NCI-H1417 (cell line): Measurements from ENCODE around the gene SLC12A6.

ENCODE experiments used
- DNase-seq, 3 experiments: peaks; one replicate each; lab custom pipeline; 2025; lab: John Stamatoyannopoulos, UW

The SLC12A6 gene

GRCh38 chr15:34259566-34259965 is 78.0 kb downstream of the SLC12A6 start:
- DNase-seq = no peak

DNA sequence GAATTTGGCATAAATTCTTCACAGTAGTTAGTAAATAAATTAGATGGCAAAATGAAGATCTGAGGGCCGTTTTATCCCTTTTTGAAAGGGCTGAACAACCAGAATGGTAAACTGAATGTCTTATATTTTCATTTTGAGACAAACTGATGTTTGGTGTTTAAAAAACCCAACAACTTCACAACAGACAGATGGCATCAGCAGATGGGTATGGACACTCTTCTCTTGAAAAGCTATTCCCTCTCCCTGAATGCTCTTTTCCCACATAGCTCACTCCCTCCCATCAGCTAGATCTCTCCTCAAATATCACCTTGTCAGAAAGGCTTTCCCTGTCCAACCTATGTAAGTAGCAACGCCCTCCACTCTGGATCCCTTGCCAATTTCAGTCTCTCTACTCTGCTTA is 79.4 kb downstream of the SLC12A6 start:
- no peak for DNase-seq

GRCh38 chr15:34252545-34252944 is 85.0 kb downstream of the SLC12A6 start:
- no peak for DNase-seq

DNA sequence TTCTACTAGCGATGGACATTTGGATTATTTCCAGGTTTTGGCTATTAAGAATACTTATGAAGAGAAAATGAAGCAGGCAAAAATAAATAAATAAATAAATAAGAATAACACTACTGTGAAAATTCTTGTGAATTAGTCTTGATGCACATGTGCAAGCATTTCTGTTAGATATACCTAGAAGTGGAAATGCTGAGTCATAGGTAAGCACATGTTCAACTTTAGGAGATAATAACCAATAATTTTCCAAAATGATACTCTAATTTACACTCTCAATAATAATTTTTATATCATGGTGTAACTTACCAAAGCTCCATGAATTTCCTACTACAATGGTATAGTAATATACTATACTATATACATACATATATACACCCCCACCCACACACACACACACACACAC is 89.4 kb downstream of the SLC12A6 start:
- DNase-seq = no peak

- DNase-seq = no peak
Measured at GRCh38 chr15:34246276-34246976, 91.2 kb downstream of the SLC12A6 start.

GRCh38 chr15:34243226-34243625 is 94.4 kb downstream of the SLC12A6 start:
- no peak for DNase-seq

- no peak for DNase-seq
Measured at GRCh38 chr15:34242331-34242710, 95.3 kb downstream of the SLC12A6 start.

DNA sequence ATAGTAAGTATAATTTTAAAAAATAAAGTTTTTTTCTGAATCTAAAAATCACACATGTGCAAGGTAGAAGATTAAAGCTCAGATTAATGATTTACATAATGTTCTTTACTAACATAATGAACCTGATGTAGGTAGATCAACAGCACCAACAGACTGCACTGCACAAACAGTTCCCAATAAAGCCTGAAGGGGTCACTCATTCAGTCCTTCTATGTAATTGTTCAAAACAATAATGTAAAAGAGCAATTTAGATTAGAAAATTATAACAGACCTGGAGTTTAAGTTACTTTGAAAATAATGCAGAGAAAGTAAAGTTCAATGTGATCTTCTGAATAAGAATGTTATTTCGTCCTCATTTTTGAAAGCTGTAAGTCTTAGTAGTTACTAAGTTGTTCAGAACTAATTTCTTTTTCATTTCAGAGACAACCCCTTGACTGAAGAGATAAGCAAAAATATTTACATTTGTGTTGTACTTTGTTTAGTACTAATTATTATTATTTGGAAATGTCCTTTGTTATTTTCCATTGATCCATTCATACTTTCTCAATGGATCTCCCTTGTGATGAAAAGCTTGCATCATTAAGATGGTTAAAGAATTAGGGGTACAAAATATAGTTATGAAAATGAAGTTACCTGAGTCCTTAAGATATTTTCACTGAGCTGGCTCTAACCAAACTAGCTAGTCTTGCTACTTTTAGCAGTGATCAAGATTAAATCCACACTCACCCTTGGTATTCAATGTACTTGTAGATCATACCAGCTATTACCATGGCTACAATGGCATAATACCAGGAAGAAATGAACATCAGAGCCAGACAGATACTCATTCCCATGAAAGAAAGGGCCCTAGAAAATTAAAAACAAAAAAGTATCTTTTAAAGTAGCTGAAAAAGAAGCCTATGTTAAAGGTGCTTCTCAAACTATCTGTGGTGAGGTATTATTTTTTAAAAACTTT is 95.9 kb downstream of the SLC12A6 start:
- peak; percentile 1 to 56 (median 3) for DNase-seq

DNA sequence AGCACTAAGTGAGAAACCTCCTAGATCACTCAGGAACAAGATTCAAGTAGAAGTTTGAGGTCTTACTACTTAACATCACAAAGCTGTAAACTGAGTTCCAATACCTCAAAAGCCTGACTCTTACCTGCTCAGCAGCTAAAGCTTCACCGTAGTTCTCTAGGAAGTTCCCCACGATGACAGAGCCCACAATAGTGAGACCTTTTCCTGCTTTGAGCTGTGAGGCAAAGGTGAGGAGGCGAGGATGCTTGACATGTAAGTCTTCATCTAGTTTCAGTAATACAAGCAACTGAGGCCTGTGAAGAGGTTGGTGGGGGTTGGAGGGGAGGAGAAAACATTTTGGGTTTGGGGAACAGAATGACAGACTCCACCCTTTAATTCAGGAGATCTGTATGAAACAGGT is 97.0 kb downstream of the SLC12A6 start:
- no peak for DNase-seq

DNA sequence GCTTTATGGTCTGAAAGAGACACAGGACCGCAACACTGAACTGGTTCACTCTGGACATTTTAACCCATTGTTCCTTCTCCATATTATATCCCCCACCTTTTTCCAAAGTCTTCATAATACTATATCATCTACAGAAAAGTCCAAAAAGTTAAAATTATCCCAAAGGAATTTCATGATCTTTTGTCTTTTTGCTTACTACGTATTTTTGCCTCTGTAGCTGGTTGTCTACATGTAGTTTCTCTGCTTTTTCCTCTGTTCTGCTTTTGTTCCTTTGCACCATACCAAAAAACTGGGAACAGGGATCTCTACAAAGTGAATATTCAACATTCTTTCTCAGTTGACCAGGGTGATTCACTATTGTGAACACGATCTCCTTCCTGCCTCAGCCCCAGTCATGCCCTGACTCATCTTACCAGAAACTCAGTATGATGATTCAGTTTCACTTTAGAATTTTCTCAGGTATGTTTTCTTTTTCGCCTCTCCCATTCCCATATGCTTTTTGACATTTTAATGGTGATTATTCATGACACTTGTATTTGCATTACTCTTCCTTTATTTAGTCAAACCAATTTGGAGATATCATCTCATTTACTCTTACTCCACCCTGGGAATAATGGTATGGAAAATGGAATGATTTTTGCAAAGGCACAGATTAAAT is 98.3 kb downstream of the SLC12A6 start:
- DNase-seq = no peak

- peak in 2 of 3 experiments; percentile 23 to 37 for DNase-seq
Measured at GRCh38 chr15:34233614-34234013, 104.0 kb downstream of the SLC12A6 start.

GRCh38 chr15:34223904-34224596 is 113.5 kb downstream of the SLC12A6 start:
- DNase-seq = peak in 2 of 3 experiments; percentile 73 to 84

DNA sequence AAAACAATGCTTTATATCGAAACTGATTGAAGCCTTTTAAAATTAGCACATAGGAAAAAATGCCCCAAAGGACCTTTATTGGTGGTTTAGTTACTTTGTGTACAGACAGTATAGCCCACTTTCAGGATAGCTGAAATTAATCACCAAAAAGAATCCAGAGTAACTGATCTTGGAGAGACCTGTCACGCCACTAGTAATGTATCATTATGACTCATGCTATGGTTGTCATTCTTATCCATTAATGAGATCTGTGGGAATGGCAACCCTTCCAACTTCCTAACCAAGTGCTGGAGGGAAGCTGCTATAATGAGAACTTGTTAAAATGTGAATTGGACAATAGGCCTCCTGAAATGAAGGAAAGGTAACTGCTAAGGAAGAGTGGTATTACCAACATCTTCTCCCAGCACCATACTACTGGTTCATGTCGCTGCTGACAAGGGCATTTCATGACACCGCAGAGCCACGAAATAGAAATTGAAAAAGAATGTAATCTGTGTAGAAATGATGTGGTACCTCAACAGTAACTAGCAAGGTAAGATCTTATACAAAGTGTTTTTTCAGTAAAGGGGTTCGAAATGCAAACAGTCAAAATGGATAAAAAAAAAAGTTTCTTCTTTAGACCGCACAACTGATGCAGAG is 119.9 kb downstream of the SLC12A6 start:
- no peak for DNase-seq

GRCh38 chr15:34216527-34217270 is 120.9 kb downstream of the SLC12A6 start:
- no peak for DNase-seq

DNA sequence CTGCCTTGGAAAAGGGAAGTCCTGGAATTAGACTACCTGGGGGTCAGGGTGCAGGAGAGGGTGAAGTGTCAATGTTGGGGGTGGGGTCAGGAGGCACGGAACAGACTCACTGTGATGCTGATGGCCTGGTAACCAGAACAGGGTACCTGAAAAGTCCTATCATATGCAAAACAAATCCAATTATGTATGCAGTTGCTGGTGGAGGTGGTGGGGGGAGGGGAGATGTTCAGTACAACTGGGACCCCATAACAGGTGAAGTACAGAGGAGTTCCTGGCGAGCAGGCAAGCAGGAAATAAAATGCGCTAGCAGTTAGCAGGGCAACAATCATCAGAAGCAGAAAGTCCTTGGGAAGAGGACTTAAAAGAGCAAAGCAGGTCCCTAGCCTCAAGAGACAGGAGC is 123.4 kb downstream of the SLC12A6 start:
- no peak for DNase-seq

DNA sequence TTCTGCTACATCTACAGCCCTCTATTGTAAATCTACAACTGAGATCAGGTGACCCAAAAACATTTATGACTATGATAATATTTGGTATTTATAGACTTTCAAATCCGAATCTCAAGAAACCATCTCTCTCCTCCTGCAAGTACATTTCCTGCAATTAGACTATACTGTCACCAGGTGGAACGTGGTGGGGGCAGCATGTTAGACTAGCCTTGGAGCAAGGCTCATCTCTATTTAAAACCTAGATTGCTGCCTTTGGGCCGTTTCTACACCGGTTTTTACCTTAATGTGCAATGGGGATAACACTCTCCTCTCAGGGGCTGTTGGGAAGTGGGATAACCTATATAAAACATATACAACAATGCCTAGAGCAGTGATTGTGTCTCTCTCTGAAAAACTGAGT is 123.9 kb downstream of the SLC12A6 start:
- no peak for DNase-seq

DNA sequence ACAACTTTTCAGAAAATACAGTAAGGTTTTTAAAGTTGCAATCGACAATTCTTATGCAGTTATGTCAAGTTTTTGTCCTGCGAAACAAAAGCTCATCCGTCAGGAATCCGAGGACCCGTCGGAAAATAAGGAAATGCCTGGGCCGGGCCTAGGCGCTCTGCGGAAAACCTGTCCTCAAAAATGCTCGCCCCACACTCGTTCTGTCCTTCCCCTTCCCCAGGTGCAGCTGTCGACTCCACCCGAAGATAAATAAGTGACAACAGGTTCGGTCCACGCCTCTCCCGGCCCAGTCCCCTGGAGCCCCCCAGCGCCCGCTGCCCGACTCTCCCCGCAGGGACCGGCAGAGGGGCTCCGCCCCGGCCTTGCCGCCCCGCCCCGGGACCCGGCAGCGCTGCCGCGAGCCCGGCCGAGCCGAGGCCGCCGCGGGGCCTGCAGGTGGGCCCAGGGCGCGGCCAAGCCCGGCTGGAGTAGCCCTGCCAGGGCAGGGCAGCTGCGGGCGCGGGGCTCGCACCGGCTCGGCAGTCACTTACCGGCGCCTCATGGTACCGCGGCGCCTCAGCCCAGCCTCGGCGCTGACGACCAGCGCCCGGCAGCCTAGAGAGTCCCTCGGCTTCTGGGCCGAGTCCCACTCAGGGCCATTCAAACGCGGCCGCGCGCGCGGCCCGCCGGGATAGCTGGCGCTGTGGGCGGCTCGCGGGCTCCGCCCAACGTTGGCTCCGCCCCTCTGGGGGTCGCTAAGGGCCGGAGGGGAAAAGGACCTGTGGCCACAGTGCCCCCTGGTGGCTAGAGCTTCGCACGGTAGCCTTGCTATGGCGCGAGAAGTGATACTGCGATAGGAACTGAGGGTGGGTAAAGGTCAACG is 127.9 kb downstream of the SLC12A6 start, which contains the start of gene KATNBL1:
Gene KATNBL1, minus strand, starts transcription at position 676 of the 862 bp plus-strand sequence. CDS start 46,420 bp downstream, outside the sequence.
- DNase-seq = peak; percentile 94 to 99 (median 98)

- no peak for DNase-seq
Measured at GRCh38 chr15:34206011-34206410, 131.6 kb downstream of the SLC12A6 start.

GRCh38 chr15:34203936-34204335 is 133.6 kb downstream of the SLC12A6 start:
- DNase-seq = no peak

GRCh38 chr15:34203305-34203704 is 134.3 kb downstream of the SLC12A6 start:
- no peak for DNase-seq
